ENCODE data around the gene ATP8B4.

The ATP8B4 gene

GRCh38 chr15:49813625-49814024, 305.4 kb downstream of the ATP8B4 start:
- no peak for DNase-seq (ENCODE audit: low read depth in 3 of 3)

GRCh38 chr15:49810720-49811119, 308.3 kb downstream of the ATP8B4 start:
- DNase-seq (ENCODE audit: low read depth in 3 of 3): no peak

GRCh38 chr15:49809894-49810609, 309.0 kb downstream of the ATP8B4 start:
- DNase-seq (ENCODE audit: low read depth in 3 of 3): no peak

- no peak for DNase-seq (ENCODE audit: low read depth in 3 of 3)
These were observed 310.7 kb downstream of the ATP8B4 start for GRCh38 chr15:49808341-49808740.

Measured in stimulated activated CD4-positive, alpha-beta T cell treated with anti-CD3 and anti-CD28 coated beads, TNF-alpha, amount 100 ng/mL, for 24 hours (primary cell).